ENCODE results near the gene ARF1. TPM values are rescaled to one million over a fixed set of nuclear protein-coding genes. Genes with fewer than 3 reads are reported as not detected.
"Not testable (repeated sequence)": the region's sequence is repeated elsewhere in the genome, so short reads cannot be mapped to it uniquely, and the experiment has no call there.

ARF1 gene
- total RNA-seq, 1 experiment from 2014 or later = 330 TPM

DNA sequence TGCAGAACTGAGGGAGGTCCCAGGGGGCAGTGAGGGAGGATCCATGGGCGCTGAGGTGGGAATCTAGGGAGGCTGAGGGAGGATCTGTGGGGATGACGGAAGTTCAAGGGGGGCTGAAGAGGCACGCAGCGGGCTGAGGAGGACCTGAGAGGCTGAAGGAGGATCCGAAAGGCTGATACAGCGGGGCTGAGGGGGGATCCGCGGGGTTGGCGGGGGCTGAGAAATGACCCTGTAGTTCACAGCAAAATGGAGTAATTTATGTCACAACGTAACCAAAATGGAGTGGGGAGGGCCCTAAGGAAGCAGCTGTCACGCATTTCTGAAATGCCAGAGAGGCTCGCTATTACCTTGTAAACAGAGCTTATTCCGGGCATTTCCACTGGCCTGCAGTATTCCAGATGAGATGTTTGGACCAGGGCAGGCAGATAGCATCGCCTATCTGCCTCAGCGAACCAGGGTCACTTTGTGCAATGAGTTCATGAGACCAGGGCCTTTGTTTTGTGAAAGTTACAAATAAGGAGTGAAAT is 27.5 kb downstream of the ARF1 start:
- DNase-seq (ENCODE audit: low spot score) = no peak

DNA sequence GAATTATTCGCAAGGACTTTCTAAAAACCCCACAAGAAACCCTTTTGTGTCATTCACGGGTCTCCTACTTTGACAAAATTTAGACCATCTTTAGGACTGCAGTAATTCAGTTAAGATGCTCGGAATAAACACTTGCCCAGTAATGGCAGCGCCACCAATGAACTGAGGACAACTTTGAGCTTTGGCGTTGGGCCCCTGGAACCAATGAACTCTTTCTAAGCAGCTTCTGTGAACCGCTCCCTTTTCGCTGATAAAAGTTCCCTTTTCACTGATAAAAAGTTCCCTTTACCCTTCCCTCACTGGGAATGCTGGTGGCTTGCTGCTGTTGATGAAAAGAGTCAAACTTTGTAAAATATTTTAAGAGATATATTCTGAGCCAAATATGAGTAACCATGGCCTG is 28.0 kb downstream of the ARF1 start:
- H3K27me3 Mint-ChIP-seq (ENCODE audit: low read depth) = peaks cover 20% of the 10 kb centered on the region
- H3K27ac Mint-ChIP-seq = no peak overlapping the region
- H3K9me3 Mint-ChIP-seq = peaks cover 9% of the 10 kb centered on the region
- no peak for TF ChIP-seq ZNF396 (CRISPR knock-in tag; IDR thresholded peaks at IDR 0.05; ENCODE audit: borderline replicate concordance)
- TF ChIP-seq, protein P1, sequence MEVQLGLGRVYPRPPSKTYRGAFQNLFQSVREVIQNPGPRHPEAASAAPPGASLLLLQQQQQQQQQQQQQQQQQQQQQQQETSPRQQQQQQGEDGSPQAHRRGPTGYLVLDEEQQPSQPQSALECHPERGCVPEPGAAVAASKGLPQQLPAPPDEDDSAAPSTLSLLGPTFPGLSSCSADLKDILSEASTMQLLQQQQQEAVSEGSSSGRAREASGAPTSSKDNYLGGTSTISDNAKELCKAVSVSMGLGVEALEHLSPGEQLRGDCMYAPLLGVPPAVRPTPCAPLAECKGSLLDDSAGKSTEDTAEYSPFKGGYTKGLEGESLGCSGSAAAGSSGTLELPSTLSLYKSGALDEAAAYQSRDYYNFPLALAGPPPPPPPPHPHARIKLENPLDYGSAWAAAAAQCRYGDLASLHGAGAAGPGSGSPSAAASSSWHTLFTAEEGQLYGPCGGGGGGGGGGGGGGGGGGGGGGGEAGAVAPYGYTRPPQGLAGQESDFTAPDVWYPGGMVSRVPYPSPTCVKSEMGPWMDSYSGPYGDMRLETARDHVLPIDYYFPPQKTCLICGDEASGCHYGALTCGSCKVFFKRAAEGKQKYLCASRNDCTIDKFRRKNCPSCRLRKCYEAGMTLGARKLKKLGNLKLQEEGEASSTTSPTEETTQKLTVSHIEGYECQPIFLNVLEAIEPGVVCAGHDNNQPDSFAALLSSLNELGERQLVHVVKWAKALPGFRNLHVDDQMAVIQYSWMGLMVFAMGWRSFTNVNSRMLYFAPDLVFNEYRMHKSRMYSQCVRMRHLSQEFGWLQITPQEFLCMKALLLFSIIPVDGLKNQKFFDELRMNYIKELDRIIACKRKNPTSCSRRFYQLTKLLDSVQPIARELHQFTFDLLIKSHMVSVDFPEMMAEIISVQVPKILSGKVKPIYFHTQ (CRISPR knock-in tag; IDR thresholded peaks at IDR 0.05) = no peak
- ATAC-seq = no peak
- peaks cover 7% of the 10 kb centered on the region; the same call in 1 of the 2 replicates for H3K4me1 Mint-ChIP-seq
- peaks cover 13% of the 10 kb centered on the region for H3K36me3 Mint-ChIP-seq
- H3K4me3 Mint-ChIP-seq = no peak overlapping the region; the same call in 1 of the 2 replicates
- no peak for DNase-seq (ENCODE audit: low spot score)
- ChIA-PET POLR2A (interaction anchor here (0.7 to 1.0 kb wide), 2 partner anchors 111 to 369 kb away, joined by 3 read pairs; no protein-coding TSS in a partner anchor), CTCF (interaction anchor here (1.1 to 1.8 kb wide), 4 partner anchors 20 to 111 kb away, joined by 3 to 9 read pairs (median 6); no protein-coding TSS in a partner anchor)

More for the DNA sequence above, 27.5 kb downstream of the ARF1 start:
- ATAC-seq = no peak
- Mint-ChIP-seq H3K9me3 (peaks cover 4% of the 10 kb centered on the region), H3K36me3 (peaks cover 13% of the 10 kb centered on the region), H3K4me3 (peak overlapping the region; percentile 89), H3K27me3 (ENCODE audit: low read depth) (peaks cover 20% of the 10 kb centered on the region), H3K4me1 (peaks cover 7% of the 10 kb centered on the region; the same call in 1 of the 2 replicates), H3K27ac (no peak overlapping the region)
- ChIA-PET CTCF (interaction anchor here (0.8 to 1.8 kb wide), 5 partner anchors 19 to 110 kb away, joined by 3 to 9 read pairs (median 5); no protein-coding TSS in a partner anchor), POLR2A (interaction anchor here (1.0 kb wide), 1 partner anchor 111 kb away, joined by 3 read pairs; no protein-coding TSS in a partner anchor)
- TF ChIP-seq, protein P2, sequence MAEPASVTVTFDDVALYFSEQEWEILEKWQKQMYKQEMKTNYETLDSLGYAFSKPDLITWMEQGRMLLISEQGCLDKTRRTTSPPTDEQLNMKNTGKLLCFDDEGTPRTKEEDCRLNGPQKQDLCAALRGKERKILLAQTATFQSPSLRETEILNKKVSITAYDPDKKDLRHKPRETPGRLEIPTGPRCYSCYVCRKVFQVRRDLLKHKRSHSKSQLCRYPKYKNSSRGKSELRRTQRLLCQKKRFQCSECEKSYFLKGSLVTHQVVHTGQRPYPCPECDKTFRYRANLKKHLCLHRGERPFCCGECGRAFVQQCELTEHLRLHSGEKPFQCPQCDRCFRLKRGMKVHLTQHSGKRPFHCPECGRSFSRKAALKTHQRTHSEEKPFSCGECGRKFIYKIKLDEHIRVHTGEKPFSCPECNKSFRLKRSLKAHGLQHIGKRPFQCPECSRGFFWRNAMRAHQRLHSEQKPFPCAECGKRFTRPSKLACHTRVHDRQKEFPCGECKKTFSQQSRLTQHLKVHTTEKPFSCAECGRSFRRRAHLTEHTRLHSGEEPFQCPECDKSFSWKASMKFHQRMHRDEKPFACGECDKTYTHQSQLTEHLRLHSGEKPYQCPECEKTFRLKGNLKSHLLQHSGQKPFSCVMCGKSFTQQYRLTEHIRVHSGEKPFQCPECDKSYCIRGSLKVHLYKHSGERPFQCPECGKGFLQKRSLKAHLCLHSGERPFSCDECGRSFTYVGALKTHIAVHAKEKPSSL (CRISPR knock-in tag; conservative IDR thresholded peaks at IDR 0.05) = no peak
- TF ChIP-seq, protein P3, sequence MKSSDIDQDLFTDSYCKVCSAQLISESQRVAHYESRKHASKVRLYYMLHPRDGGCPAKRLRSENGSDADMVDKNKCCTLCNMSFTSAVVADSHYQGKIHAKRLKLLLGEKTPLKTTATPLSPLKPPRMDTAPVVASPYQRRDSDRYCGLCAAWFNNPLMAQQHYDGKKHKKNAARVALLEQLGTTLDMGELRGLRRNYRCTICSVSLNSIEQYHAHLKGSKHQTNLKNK (CRISPR knock-in tag; IDR thresholded peaks at IDR 0.05) = no peak
- TF ChIP-seq, protein P4, sequence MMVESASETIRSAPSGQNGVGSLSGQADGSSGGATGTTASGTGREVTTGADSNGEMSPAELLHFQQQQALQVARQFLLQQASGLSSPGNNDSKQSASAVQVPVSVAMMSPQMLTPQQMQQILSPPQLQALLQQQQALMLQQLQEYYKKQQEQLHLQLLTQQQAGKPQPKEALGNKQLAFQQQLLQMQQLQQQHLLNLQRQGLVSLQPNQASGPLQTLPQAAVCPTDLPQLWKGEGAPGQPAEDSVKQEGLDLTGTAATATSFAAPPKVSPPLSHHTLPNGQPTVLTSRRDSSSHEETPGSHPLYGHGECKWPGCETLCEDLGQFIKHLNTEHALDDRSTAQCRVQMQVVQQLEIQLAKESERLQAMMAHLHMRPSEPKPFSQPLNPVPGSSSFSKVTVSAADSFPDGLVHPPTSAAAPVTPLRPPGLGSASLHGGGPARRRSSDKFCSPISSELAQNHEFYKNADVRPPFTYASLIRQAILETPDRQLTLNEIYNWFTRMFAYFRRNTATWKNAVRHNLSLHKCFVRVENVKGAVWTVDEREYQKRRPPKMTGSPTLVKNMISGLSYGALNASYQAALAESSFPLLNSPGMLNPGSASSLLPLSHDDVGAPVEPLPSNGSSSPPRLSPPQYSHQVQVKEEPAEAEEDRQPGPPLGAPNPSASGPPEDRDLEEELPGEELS (CRISPR knock-in tag; IDR thresholded peaks at IDR 0.05) = no peak
- TF ChIP-seq, protein P5, sequence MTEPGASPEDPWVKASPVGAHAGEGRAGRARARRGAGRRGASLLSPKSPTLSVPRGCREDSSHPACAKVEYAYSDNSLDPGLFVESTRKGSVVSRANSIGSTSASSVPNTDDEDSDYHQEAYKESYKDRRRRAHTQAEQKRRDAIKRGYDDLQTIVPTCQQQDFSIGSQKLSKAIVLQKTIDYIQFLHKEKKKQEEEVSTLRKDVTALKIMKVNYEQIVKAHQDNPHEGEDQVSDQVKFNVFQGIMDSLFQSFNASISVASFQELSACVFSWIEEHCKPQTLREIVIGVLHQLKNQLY (CRISPR knock-in tag; IDR thresholded peaks at IDR 0.05) = no peak
- TF ChIP-seq ETV6 (CRISPR knock-in tag; IDR thresholded peaks at IDR 0.05) (no peak), OVOL2 (CRISPR knock-in tag; IDR thresholded peaks at IDR 0.05; ENCODE audit: borderline replicate concordance) (no peak), NFE2L1 (CRISPR knock-in tag; IDR thresholded peaks at IDR 0.05) (no peak)
- TF ChIP-seq, protein P6, sequence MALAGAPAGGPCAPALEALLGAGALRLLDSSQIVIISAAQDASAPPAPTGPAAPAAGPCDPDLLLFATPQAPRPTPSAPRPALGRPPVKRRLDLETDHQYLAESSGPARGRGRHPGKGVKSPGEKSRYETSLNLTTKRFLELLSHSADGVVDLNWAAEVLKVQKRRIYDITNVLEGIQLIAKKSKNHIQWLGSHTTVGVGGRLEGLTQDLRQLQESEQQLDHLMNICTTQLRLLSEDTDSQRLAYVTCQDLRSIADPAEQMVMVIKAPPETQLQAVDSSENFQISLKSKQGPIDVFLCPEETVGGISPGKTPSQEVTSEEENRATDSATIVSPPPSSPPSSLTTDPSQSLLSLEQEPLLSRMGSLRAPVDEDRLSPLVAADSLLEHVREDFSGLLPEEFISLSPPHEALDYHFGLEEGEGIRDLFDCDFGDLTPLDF (CRISPR knock-in tag; IDR thresholded peaks at IDR 0.05) = no peak

DNA sequence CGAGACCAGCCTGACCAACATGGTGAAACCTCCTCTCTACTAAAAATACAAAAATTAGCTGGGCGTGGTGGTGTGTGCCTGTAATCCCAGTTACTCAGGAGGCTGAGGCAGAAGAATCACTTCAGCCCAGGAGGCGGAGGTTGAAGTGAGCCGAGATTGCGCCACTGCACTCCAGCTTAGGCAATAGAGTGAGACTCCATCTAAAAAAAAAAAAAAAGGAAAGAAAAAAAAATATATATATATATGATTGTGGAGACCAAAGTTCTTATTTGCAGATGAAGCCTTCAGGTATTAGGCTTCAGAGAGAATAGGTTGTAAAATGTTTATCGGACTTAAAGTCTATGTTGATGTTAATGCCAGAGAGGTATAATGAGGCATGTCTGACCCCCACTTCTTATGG is 28.8 kb downstream of the ARF1 start:
- not testable (repeated sequence) for H3K4me1 Mint-ChIP-seq

More for the DNA sequence above, 28.8 kb downstream of the ARF1 start:
- ATAC-seq; CTCF ChIA-PET; H3K4me3 Mint-ChIP-seq; POLR2A ChIA-PET; DNase-seq (ENCODE audit: low spot score); H3K9me3 Mint-ChIP-seq; H3K27ac Mint-ChIP-seq: not testable (repeated sequence)
- peaks cover 12% of the 10 kb centered on the region for H3K36me3 Mint-ChIP-seq
- H3K27me3 Mint-ChIP-seq (ENCODE audit: low read depth) = peaks cover 20% of the 10 kb centered on the region

Data from WTC11 (cell line).